ENCODE results near the gene PI4KA.

DNA sequence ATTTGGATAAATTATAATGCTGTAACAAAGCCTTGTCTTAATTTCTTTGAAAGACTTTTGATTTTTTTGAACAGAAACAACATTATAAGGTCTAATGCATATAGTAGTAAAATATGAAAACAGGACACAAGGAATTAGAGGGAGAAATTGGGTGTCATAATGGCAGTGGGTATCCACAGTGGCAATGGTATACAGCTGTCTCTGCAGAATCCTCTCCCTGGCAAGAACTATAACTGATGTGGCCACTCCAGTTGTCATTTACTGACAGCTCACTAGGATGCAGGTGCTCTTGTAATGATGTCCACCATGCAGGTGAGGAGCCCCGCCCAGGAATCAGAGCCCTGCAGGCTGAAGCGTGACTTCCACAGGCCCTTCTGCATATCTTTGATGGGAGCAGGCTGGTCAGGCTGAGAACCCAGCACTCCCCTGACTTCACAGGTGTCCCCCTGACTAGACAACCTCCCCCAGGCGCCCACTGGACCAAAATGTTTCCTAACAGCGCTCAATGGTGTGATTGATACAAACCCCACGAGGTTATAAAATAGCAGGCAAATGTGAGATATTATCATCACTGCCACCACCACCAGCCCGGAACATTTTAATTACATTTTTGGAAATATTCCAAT is 117.5 kb downstream of the PI4KA start:
- TF ChIP-seq, protein P1, sequence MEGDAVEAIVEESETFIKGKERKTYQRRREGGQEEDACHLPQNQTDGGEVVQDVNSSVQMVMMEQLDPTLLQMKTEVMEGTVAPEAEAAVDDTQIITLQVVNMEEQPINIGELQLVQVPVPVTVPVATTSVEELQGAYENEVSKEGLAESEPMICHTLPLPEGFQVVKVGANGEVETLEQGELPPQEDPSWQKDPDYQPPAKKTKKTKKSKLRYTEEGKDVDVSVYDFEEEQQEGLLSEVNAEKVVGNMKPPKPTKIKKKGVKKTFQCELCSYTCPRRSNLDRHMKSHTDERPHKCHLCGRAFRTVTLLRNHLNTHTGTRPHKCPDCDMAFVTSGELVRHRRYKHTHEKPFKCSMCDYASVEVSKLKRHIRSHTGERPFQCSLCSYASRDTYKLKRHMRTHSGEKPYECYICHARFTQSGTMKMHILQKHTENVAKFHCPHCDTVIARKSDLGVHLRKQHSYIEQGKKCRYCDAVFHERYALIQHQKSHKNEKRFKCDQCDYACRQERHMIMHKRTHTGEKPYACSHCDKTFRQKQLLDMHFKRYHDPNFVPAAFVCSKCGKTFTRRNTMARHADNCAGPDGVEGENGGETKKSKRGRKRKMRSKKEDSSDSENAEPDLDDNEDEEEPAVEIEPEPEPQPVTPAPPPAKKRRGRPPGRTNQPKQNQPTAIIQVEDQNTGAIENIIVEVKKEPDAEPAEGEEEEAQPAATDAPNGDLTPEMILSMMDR (IDR thresholded peaks at IDR 0.05; ENCODE audit: low read depth, low read length, missing input control): no peak
- TF ChIP-seq FOXA1 (IDR thresholded peaks at IDR 0.05) (no peak), TAF1 (conservative IDR thresholded peaks at IDR 0.05) (no peak), YY1 (IDR thresholded peaks at IDR 0.05) (no peak), NR2F2 (IDR thresholded peaks at IDR 0.05) (no peak), RAD21 (IDR thresholded peaks at IDR 0.05) (no peak)
- TF ChIP-seq, protein P2, sequence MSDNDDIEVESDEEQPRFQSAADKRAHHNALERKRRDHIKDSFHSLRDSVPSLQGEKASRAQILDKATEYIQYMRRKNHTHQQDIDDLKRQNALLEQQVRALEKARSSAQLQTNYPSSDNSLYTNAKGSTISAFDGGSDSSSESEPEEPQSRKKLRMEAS (IDR thresholded peaks at IDR 0.05): no peak
- TF ChIP-seq, protein P3, sequence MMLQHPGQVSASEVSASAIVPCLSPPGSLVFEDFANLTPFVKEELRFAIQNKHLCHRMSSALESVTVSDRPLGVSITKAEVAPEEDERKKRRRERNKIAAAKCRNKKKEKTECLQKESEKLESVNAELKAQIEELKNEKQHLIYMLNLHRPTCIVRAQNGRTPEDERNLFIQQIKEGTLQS (IDR thresholded peaks at IDR 0.05): no peak
- TF ChIP-seq, protein P4, sequence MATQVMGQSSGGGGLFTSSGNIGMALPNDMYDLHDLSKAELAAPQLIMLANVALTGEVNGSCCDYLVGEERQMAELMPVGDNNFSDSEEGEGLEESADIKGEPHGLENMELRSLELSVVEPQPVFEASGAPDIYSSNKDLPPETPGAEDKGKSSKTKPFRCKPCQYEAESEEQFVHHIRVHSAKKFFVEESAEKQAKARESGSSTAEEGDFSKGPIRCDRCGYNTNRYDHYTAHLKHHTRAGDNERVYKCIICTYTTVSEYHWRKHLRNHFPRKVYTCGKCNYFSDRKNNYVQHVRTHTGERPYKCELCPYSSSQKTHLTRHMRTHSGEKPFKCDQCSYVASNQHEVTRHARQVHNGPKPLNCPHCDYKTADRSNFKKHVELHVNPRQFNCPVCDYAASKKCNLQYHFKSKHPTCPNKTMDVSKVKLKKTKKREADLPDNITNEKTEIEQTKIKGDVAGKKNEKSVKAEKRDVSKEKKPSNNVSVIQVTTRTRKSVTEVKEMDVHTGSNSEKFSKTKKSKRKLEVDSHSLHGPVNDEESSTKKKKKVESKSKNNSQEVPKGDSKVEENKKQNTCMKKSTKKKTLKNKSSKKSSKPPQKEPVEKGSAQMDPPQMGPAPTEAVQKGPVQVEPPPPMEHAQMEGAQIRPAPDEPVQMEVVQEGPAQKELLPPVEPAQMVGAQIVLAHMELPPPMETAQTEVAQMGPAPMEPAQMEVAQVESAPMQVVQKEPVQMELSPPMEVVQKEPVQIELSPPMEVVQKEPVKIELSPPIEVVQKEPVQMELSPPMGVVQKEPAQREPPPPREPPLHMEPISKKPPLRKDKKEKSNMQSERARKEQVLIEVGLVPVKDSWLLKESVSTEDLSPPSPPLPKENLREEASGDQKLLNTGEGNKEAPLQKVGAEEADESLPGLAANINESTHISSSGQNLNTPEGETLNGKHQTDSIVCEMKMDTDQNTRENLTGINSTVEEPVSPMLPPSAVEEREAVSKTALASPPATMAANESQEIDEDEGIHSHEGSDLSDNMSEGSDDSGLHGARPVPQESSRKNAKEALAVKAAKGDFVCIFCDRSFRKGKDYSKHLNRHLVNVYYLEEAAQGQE (IDR thresholded peaks at IDR 0.05): no peak
- TF ChIP-seq, protein P5, sequence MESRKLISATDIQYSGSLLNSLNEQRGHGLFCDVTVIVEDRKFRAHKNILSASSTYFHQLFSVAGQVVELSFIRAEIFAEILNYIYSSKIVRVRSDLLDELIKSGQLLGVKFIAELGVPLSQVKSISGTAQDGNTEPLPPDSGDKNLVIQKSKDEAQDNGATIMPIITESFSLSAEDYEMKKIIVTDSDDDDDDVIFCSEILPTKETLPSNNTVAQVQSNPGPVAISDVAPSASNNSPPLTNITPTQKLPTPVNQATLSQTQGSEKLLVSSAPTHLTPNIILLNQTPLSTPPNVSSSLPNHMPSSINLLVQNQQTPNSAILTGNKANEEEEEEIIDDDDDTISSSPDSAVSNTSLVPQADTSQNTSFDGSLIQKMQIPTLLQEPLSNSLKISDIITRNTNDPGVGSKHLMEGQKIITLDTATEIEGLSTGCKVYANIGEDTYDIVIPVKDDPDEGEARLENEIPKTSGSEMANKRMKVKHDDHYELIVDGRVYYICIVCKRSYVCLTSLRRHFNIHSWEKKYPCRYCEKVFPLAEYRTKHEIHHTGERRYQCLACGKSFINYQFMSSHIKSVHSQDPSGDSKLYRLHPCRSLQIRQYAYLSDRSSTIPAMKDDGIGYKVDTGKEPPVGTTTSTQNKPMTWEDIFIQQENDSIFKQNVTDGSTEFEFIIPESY (IDR thresholded peaks at IDR 0.05): no peak

Data from liver (tissue), 3 donors.